ENCODE measurements around the gene TMEM130.
"Not testable (repeated sequence)": the region's sequence is repeated elsewhere in the genome, so short reads cannot be mapped to it uniquely, and the experiment has no call there.

TMEM130 gene

GRCh38 chr7:98855610-98856422 lies 14.0 kb downstream of the TMEM130 start:
- DNase-seq (ENCODE audit: low read depth, low spot score), result no peak
- H3K4me3 ChIP-seq (ENCODE audit: low read length), result no peak overlapping the region

DNA sequence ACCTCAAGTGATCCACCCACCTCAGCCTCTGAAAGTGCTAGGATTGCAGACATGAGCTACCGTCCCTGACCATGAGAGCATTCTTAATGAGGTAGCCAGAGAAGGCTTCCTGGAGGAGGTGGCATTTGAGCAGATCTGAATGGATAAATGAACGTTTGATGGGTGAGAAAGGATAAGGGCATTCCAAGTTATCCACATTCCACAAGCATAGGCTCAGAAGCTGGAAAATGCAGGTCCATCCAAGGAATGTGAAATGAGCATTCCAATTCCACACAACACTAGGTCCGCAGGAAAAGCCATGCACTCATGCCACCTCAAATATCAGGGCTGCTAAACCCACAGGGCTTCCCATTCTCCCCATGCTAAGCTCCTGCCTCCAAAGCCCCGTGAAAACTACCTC lies 17.0 kb downstream of the TMEM130 start:
- DNase-seq (ENCODE audit: low read depth, low spot score), result no peak
- no peak overlapping the region for H3K4me3 ChIP-seq (ENCODE audit: low read length)

GRCh38 chr7:98848918-98849317 lies 20.9 kb downstream of the TMEM130 start:
- no peak overlapping the region for H3K4me3 ChIP-seq (ENCODE audit: low read length)
- no peak for DNase-seq (ENCODE audit: low read depth, low spot score)

GRCh38 chr7:98842552-98842951 lies 27.3 kb downstream of the TMEM130 start:
- not testable (repeated sequence) for H3K4me3 ChIP-seq (ENCODE audit: low read length); DNase-seq (ENCODE audit: low read depth, low spot score)

GRCh38 chr7:98841179-98841997 lies 28.4 kb downstream of the TMEM130 start:
- peak; percentile 41 for DNase-seq (ENCODE audit: low read depth, low spot score)
- H3K4me3 ChIP-seq (ENCODE audit: low read length), result no peak overlapping the region

- H3K4me3 ChIP-seq (ENCODE audit: low read length), result no peak overlapping the region
- no peak for DNase-seq (ENCODE audit: low read depth, low spot score)
Measured at GRCh38 chr7:98840722-98841121, 29.1 kb downstream of the TMEM130 start.

DNA sequence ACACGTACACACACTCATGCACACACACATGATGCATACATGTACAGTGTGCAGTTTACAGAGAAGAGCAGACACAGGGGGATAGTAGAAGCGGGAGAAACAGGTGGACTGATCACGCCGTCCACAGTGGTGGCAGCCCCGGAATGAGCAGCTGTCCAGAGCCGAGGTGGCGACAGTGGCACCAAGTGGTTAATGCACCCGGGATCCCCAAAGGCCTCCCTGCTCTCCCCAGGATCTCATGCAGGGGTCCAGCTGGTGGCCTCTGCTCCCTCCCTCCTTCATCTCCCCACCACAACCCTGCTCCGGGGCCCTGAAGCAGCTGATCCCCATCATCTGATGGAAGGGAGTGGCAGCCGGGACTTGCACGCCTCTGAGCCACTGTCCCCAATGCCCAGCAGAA lies 29.7 kb downstream of the TMEM130 start:
- no peak for DNase-seq (ENCODE audit: low read depth, low spot score)
- no peak overlapping the region for H3K4me3 ChIP-seq (ENCODE audit: low read length)

DNA sequence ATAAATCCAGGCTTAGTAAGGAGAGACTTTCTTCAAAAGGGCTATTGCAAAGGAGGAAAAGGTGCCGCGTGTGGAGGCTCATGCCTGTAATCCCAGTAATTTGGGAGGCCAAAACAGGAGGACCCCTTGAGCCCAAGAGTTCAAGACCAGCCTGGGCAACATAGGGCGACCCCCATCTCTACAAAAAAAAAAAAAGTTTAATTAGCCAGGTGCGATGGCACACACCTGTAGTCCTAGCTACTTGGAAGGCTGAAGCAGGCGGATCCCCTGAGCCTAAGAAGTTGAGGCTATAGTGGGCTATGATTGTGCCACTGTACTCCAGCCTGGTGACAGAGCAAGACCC lies 32.2 kb downstream of the TMEM130 start:
- no peak for DNase-seq (ENCODE audit: low read depth, low spot score)

GRCh38 chr7:98836811-98837629 lies 32.8 kb downstream of the TMEM130 start:
- DNase-seq (ENCODE audit: low read depth, low spot score), result peak; percentile 3
- H3K4me3 ChIP-seq (ENCODE audit: low read length), result no peak overlapping the region

More for the DNA sequence above, 32.2 kb downstream of the TMEM130 start:
- H3K4me3 ChIP-seq (ENCODE audit: low read length), result no peak overlapping the region

- H3K4me3 ChIP-seq (ENCODE audit: low read length), result no peak overlapping the region
- no peak for DNase-seq (ENCODE audit: low read depth, low spot score)
Measured at GRCh38 chr7:98834949-98835348, 34.9 kb downstream of the TMEM130 start.

DNA sequence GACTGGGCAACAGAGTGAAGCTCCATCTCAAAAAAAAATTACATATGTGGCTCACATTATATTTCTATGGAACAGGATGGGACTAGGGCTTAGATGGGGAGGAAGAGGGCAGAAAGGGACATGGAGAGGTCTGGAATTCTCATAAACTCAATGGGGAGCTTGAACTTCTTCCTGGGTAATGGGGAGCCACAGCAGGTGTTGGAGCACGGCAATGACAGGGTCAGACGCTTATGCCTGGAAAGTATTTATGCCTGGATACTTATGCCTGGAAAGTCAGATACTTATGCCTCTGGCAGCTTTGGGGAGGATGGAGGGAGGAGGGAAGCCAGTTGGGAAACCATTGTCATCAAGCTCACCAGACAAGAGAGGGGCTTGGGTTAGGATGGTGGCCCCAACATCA lies 36.8 kb downstream of the TMEM130 start:
- H3K4me3 ChIP-seq (ENCODE audit: low read length), result no peak overlapping the region
- no peak for DNase-seq (ENCODE audit: low read depth, low spot score)

DNA sequence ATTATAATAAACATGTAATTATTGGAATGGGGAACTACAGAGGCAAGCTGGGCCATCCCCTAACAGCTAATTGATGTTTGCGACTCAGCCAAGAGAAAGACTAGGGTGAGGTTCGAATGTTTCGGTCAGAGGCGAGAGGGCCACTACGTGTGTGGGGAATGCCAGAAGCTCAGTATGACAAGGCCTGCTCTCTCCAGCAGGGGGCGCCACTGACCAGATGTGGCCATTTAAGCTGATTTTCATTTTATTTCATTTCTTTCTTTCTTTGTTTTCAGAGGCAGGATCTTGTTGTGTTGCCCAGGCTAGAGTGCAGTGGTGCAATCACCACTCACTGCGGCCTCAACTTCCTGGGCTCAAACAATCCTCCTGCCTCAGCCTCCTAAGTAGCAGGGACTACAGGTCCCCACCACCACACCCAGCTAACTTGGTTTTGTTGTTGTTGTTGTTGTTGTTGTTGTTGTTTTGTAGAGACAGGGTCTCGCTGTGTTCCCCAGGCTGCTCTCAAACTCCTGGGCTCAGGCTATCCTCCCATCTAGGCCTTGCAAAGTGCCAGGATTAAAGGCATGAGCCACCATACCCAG lies 38.1 kb downstream of the TMEM130 start:
- DNase-seq (ENCODE audit: low read depth, low spot score), result peak; percentile 21
- H3K4me3 ChIP-seq (ENCODE audit: low read length), result no peak overlapping the region

DNA sequence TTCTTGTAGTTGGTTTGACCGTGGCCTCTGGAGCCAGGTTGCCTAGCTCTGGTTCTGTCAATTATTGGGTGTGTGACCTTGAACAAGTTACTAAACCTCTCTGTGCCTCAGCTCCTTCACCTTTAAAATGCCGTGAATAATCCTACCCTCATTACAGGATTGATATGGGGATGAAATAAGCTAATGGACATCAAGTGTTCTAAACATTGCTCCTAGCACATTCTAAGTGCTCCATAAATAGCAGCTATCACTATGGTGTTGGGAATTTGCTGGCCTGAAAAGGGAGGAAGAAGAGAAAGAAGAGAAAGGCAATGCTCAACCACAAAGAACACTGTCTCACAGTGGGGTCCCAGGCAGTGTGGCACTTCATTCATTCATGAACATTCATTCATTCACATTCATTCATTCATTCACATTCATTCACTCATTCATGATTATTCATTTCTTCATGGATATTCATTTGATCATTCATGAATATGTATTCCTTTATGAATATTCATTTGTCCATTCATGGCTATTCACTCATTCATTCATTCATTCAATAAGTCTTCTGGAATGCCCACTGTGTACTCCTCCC lies 38.8 kb downstream of the TMEM130 start:
- H3K4me3 ChIP-seq (ENCODE audit: low read length), result no peak overlapping the region
- DNase-seq (ENCODE audit: low read depth, low spot score), result no peak

DNA sequence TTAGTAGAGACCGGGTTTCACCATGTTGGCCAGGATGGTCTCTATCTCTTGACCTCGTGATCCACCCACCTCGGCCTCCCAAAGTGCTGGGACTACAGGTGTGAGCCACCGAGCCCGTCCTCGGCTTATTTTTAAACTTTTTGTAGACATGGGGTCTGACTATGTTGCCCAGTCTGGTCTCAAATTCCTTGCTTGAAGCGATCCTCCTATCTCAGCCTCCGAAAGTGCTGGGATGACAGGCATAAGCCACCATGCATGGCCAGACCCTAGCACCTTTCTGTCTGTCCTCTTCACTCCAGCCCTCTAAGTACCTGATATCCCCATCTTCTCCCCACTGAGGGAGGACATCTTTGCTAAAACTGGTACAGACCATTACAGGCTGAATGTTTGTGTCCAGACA lies 41.4 kb downstream of the TMEM130 start:
- no peak for DNase-seq (ENCODE audit: low read depth, low spot score)

DNA sequence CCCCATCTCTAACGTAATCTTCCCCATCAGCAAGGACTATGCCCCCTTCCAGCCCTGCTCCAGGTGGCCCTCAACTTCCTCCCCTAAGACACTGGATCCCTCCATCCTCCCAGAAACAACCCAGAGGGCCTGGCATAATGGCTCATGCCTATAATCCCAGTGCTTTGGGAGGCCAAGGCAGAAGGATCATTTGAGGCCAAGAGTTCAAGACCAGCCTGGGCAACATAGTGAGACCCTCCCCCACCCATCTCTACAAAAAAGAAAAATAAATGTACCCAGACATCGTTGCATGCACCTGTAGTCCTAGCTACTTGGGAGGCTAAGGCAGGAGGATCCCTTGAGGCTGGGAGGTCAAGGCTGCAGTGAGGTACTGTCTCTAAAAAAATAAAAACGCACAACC lies 42.6 kb downstream of the TMEM130 start:
- no peak overlapping the region for H3K4me3 ChIP-seq (ENCODE audit: low read length)

More for the DNA sequence above, 41.4 kb downstream of the TMEM130 start:
- no peak overlapping the region for H3K4me3 ChIP-seq (ENCODE audit: low read length)

DNA sequence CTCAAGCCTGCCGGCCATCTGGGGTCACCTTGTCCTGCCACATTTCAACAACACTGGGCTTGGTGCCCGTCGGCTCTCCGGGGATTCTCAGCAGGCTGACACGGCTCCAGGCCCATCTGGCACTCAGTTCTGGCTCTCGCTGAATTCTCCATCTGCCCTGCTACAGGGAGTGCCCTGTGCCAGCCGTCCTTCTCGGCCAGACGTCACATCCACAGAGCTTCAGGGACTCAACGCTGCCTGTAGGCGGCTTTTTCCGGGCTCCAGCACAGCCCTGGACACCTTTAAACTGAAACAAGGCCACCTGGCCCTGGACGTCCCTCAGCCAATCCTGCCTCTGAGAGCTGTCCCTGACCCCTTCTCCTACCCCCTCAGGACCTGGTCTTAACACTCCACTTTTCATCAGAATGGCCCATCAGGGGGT lies 43.0 kb downstream of the TMEM130 start:
- no peak for DNase-seq (ENCODE audit: low read depth, low spot score)

More for the DNA sequence above, 42.6 kb downstream of the TMEM130 start:
- no peak for DNase-seq (ENCODE audit: low read depth, low spot score)

DNA sequence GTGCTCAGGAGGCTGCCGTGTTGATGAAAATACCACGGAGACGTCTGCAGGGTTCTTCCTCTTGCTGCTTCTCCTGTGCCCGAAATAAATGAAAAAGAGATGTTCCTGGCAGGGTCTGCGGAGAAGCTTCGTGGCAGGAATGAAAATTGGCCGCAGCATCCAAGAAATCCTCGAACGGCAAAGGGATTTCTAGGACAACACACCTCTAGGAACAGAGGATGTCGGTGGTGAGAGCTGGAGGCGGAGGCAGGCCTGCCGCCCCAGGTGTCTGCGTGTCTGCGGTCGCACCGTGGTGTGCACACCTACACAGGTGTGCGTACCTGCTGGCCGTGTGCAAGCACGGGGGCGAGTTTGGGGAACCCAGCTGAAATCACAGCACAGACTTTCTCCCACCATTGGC lies 43.4 kb downstream of the TMEM130 start:
- H3K4me3 ChIP-seq (ENCODE audit: low read length), result no peak overlapping the region
- no peak for DNase-seq (ENCODE audit: low read depth, low spot score)

More for the DNA sequence above, 43.0 kb downstream of the TMEM130 start:
- no peak overlapping the region for H3K4me3 ChIP-seq (ENCODE audit: low read length)

DNA sequence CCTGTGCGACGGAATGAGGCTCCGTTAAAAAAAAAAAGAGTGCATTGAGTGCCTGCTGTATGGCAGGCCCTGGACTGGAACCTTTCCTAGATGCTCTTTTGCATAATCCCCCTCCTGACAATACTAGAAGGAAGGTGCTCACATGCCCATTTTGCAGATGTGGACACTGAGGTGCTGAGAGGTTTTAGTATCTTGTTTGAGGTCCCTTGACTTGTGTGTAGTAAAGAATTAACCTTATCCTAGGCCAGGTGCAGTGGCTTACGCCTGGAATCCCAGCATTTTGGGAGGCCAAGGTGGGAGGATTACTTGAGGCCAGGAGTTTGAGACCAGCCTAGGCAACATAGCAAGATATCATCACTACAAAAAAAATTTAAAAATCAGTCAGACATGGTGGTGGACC lies 46.6 kb downstream of the TMEM130 start:
- DNase-seq (ENCODE audit: low read depth, low spot score), result no peak
- H3K4me3 ChIP-seq (ENCODE audit: low read length), result no peak overlapping the region

- no peak overlapping the region for H3K4me3 ChIP-seq (ENCODE audit: low read length)
Measured at GRCh38 chr7:98821348-98821747, 48.5 kb downstream of the TMEM130 start.

More at GRCh38 chr7:98821348-98821747, 48.5 kb downstream of the TMEM130 start:
- no peak for DNase-seq (ENCODE audit: low read depth, low spot score)
